Upper lobe of right lung (tissue), 1 donor: ENCODE data around the gene OCA2. TPM values are rescaled to one million over a fixed set of nuclear protein-coding genes. Genes with fewer than 3 reads are reported as not detected.

Source experiments
- ATAC-seq: fragments of 200-7000 bp; cut with Tn5 transposase; one replicate; pipeline ENCODE4 v1.9.1; 2020; ENCODE audit warnings: mild to moderate bottlenecking, moderate library complexity
- DNase-seq: peaks from one replicate; pipeline ENCODE4 v3.0.0-alpha.2; 2020
- H3K27ac ChIP-seq: fragments of 200-600 bp; one replicate; pipeline ENCODE4 v1.8.0; 2022
- H3K27me3 ChIP-seq: fragments of 200-600 bp; one replicate; pipeline ENCODE4 v1.8.0; 2022; ENCODE audit warnings: mild to moderate bottlenecking
- H3K36me3 ChIP-seq: fragments of 200-600 bp; one replicate; pipeline ENCODE4 v1.8.0; 2022
- H3K4me1 ChIP-seq: fragments of 200-600 bp; one replicate; pipeline ENCODE4 v1.8.0; 2022
- H3K4me3 ChIP-seq: fragments of 200-600 bp; one replicate; pipeline ENCODE4 v1.8.0; 2022; ENCODE audit warnings: mild to moderate bottlenecking
- H3K9me3 ChIP-seq: fragments of 200-600 bp; one replicate; pipeline ENCODE4 v1.8.0; 2022
- intact Hi-C: fragments of 100-400 bp; cut with DNase I; formaldehyde crosslinking; loops from one replicate; pipeline ENCODE4 v1.11.0; 2022
- total RNA-seq: library from RNA; stranded (reverse); fragmentation: NEBNext Ultra II Directional; extraction: Animal tissue kit (Norgen Biotek cat#: 25700); gene quantifications from one replicate; pipeline ENCODE4 v1.2.1, GENCODE V29; 2021
- TF ChIP-seq, protein P1 (sequence below): fragments of 200-600 bp; IDR thresholded peaks from one replicate; pipeline ENCODE4 v1.8.0; 2022; ENCODE audit warnings: antibody characterized with exemption
- donor health status: DM: no; HTN: yes; CAD: no; lungs with severe emphysema.

OCA2 gene
- total RNA-seq, 1 donor from 2014 or later = 0.55 TPM

DNA sequence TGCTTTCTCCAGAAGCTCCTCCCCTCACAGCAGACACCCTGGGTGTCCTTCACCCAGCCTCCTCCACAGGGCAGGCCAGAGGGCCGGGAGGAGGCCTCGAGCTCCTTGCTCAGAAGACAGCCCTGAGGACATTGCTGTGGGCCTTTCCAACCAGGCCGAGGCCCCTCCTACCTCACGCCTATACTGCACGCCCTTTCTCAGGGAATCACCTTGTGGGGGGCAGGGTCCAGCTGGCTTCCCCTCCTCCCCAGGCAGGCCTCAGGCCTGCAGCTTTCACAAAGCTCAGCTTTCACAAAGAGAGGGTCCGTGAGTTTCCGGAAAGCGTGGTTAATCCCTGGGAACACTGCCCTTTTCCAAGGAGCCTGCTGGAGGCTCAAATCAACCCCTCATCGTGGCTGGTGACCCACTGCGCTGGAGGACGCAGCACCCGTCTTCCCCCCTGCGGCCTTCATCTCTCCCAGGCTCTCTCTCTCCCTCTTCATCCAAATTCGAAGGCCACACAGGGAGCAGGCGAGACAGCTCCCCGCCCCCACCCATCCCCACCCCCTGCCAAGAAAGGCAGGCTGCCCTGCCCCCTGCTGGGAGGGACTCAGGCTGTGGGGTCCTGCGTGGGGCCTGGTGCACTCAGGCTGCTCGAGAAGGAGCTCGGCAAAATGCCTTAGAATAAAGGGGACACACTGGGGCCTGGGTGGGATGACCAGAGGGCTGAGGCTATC lies 79.4 kb downstream of the OCA2 start:
- no peaks in the 10 kb centered on the region for H3K9me3 ChIP-seq
- intact Hi-C loops = no loop called here
- H3K27me3 ChIP-seq = no peaks in the 10 kb centered on the region
- H3K36me3 ChIP-seq = no peaks in the 10 kb centered on the region
- H3K27ac ChIP-seq = no peak overlapping the region
- no peak overlapping the region for H3K4me3 ChIP-seq
- DNase-seq (no peak), ATAC-seq (no peak)
- TF ChIP-seq, protein P1, sequence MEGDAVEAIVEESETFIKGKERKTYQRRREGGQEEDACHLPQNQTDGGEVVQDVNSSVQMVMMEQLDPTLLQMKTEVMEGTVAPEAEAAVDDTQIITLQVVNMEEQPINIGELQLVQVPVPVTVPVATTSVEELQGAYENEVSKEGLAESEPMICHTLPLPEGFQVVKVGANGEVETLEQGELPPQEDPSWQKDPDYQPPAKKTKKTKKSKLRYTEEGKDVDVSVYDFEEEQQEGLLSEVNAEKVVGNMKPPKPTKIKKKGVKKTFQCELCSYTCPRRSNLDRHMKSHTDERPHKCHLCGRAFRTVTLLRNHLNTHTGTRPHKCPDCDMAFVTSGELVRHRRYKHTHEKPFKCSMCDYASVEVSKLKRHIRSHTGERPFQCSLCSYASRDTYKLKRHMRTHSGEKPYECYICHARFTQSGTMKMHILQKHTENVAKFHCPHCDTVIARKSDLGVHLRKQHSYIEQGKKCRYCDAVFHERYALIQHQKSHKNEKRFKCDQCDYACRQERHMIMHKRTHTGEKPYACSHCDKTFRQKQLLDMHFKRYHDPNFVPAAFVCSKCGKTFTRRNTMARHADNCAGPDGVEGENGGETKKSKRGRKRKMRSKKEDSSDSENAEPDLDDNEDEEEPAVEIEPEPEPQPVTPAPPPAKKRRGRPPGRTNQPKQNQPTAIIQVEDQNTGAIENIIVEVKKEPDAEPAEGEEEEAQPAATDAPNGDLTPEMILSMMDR = no peak
- H3K4me1 ChIP-seq = no peaks in the 10 kb centered on the region

DNA sequence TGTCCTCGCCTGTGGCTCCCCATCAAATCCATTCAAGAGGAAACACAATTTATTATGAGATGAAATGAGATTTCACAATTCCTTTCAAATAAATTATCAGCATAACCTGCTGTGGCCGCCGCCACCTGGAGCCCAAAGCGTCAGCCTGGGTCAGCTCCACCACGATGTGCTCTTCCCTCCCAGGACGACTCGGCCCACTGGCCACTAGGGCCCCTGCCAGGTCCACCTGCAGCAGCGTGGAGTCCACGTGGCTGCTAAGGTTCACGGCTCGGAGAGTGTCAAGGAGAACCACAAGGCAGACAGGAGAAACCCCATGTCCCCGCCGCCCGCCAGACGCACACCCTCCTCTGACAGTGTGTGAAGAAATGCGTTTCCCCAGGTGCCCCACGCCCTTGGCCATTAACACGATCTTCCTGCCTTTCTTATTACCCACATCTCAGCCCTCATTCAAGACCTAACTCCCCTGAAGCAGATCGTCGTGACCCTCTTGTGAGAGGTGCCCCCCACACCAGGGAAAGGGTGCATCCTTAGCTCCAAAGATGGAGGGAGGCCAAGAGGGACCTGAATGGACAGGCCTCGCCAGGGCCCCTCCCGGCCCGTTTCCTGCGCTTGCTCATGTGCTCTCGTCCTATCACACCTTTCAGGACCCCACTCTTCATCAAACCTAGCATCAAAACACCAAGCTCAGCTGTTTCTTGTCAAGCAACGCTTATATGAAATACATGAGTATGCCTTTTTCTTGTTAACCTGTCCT lies 80.6 kb downstream of the OCA2 start:
- Histone ChIP-seq H3K27ac (no peak overlapping the region), H3K27me3 (no peaks in the 10 kb centered on the region), H3K9me3 (no peaks in the 10 kb centered on the region), H3K36me3 (no peaks in the 10 kb centered on the region), H3K4me3 (no peak overlapping the region), H3K4me1 (no peaks in the 10 kb centered on the region)
- DNase-seq (no peak), ATAC-seq (no peak)
- TF ChIP-seq, protein P1 = no peak
- intact Hi-C loops = no loop called here

DNA sequence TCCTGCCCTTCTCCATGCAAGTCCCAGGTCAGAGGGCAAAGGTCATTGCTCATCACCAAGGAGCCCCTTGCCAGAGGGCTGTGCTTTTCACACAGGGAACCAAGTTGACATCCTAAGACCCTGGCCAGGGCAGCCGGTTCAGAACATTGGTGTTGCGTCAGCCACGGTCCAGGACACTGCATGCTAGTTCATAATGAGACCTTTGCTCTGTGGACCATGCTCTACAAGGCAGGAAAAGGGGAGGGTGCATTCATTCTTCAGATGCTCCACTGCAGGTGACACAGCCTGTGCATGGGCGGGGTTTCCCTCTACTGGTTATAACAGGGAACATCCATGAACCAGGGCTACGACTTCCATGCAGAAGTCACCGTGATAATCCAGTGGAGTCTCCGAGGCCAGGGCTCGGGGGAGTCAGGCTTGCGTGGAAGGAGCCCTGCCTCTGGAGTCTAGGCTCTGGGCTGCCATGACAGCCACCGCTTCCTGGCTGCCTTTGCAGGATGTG lies 81.6 kb downstream of the OCA2 start:
- no peak for ATAC-seq
- no peaks in the 10 kb centered on the region for H3K36me3 ChIP-seq
- TF ChIP-seq, protein P1 = no peak
- intact Hi-C loops = no loop called here
- DNase-seq = no peak
- no peaks in the 10 kb centered on the region for H3K9me3 ChIP-seq
- H3K27ac ChIP-seq = no peak overlapping the region
- H3K4me3 ChIP-seq = no peak overlapping the region
- H3K4me1 ChIP-seq = no peaks in the 10 kb centered on the region
- H3K27me3 ChIP-seq = no peaks in the 10 kb centered on the region

DNA sequence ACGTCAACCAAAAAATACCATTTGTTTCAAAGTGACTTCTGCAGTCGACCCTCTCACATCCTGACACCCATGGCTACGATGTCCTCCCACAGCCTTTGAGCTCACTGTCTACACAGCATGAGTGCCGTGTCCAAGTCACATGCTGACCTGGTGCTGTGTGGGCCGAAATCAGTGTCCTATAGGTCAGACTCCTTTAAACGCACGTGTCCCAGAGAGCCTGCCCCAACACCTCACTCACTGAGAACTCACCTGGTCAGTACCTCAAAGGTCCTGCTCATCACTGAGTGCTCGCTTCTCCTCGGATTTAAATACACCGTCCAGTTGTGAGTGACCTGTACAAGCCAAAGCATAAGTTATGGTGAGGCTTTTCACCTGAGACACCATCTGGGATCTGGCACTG lies 83.3 kb downstream of the OCA2 start:
- H3K27ac ChIP-seq = no peak overlapping the region
- intact Hi-C loops = no loop called here
- TF ChIP-seq, protein P1 = no peak
- no peaks in the 10 kb centered on the region for H3K9me3 ChIP-seq
- no peak overlapping the region for H3K4me3 ChIP-seq
- no peaks in the 10 kb centered on the region for H3K36me3 ChIP-seq
- ATAC-seq = no peak
- no peaks in the 10 kb centered on the region for H3K27me3 ChIP-seq
- DNase-seq = no peak
- no peaks in the 10 kb centered on the region for H3K4me1 ChIP-seq

DNA sequence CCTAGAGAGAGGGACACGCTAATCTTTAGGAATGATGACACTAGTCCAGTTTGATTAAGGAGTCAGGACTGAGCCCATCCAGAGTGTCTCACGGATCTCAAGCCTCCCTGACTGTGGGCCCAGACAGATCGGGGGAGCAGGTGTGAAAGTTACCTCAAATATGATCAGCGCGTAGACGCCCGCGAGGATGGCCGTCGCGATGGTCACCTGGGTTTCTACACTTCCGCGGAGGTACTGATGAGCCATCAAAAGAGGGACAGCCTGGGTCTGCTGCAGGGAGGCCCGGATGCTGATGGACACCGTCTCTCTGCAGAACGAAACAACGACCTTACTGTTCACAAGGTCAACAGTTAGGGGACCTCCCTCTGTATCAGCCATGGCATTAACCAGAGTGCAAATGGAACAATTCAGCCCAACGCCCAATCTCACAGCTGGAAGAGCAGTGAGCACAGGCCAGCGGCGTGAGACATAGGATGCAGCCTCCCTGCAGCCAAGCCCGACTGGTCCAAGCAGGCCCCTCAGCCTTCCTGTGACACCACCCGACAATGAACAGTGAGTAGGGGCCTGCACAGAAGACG lies 84.4 kb downstream of the OCA2 start:
- H3K27ac ChIP-seq = no peak overlapping the region
- no peak for ATAC-seq
- no peak for DNase-seq
- intact Hi-C loops = no loop called here
- H3K27me3 ChIP-seq = no peaks in the 10 kb centered on the region
- H3K4me3 ChIP-seq = no peak overlapping the region
- no peaks in the 10 kb centered on the region for H3K9me3 ChIP-seq
- H3K4me1 ChIP-seq = no peaks in the 10 kb centered on the region
- TF ChIP-seq, protein P1 = no peak
- H3K36me3 ChIP-seq = no peaks in the 10 kb centered on the region
